Astrocyte (in vitro differentiated cells and primary cell): ENCODE data around the gene CDH13.

Experiments
- CTCF ChIP-seq: IDR thresholded peaks from 2 replicates; pipeline ENCODE4 v1.5.1; 2011; ENCODE audit warnings: low read depth, mild to moderate bottlenecking, inconsistent platforms, low read length, moderate library complexity; ENCODE audit not compliant: insufficient read depth
- EZH2 ChIP-seq: IDR thresholded peaks from 2 replicates; pipeline ENCODE4 v1.6.1; 2012; ENCODE audit warnings: mild to moderate bottlenecking, low read length, inconsistent platforms; ENCODE audit not compliant: insufficient read depth

GRCh38 chr16:83037102-83037501 lies 410.3 kb downstream of the CDH13 start:
- TF ChIP-seq CTCF (no peak), EZH2 (no peak)
